CD4-positive, alpha-beta T cell treated with Interleukin-10 for 1 hour (primary cell): ENCODE data around the gene DMAC2.
"Not testable (repeated sequence)": the region's sequence is repeated elsewhere in the genome, so short reads cannot be mapped to it uniquely, and the experiment has no call there.

Experiments
- DNase-seq: peaks from one replicate; pipeline ENCODE4 v3.0.0-alpha.2; 2020

DMAC2 gene

DNA sequence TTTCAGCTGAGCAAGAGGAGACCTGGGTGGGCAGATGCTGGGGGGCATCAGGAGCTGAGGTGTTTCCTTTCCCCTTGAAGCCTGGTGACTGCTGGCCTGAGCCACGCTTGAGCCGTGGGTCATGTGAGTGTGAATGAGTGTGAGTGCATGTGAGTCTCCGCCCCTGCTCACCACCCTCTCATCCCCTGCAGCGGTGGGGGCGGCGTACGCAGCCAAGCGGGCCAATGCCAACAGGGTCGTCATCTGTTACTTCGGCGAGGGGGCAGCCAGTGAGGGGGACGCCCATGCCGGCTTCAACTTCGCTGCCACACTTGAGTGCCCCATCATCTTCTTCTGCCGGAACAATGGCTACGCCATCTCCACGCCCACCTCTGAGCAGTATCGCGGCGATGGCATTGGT is 17.7 kb downstream of the DMAC2 start:
- DNase-seq: no peak

DNA sequence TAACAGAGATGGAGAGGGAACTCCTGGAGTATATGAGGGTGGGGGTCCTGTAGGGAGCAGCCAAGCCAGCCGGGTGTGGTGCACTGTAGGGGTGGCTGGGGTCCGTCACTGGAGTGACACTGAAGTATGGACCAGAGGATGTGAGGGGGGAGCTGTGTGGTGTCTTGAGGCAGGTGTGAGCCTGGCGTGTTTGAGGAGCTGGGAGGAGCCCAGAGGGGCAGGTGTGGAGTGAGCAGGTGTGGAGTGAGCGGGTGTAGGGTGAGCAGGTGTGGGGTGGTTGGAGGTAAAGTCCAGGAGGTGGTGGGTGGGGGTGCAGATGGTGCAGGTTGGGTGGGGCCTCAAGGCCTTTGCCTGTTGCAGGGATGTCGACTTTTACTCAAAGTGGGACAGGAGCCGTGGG is 18.4 kb downstream of the DMAC2 start:
- DNase-seq: no peak

DNA sequence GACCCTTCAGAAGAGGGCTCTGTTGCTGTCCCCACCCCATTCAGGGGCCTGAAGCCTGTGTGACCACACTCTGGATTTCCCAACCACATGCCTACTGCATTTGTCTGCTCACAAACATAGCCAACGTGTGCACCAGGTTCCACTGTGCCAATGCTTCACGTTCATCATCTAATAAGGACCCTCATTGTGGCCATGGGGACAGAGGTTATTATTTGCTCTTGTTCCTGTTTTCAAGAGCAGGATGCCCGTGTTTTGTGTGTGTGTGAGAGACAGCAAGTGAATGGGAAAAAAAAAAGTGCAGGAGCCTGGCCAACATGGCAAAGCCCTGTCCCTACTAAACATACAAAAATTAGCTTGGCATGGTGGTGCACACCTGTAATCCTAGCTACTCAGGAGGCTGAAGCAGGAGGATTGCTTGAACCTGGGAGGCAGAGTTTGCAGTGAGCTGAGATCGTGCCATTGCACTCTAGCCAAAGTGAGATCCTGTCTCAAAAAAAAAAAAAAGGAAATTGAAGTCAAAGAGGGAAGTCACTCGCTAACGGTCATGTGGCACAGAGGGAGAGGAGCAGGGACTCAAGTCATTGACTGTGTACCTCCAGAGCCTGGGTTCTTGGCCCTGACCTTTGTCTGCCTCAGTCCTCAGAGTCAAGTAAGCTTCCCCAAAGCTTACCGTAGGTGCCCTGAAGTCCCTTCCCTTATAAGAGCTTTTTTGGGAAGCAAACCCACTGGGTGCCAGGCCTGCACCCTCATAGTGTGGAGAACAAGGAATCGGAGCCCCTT is 19.4 kb downstream of the DMAC2 start:
- DNase-seq: no peak

DNA sequence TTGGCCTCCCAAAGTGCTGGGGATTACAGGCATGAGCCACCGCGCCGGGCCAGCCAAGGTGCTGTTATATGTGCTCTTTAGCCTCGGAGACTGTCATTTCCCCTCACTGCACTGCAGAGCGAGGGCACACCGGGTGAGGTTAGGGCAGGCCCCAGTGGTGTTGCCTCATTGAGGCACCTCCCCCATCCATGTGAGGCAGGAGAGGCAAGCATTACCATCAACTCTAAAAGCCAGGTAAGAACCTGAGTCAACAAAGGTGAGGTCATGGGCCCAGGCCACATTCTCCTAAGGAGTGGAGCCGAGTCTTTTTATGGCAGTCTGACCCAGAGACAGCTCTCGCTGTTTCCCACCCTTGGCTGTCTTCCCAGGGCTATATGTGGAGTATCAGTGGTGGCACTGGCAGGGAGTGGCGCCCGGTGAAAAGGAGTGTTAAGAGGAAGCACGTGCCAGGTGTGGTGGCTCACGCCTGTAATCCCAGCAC is 23.5 kb downstream of the DMAC2 start:
- no peak for DNase-seq

DNA sequence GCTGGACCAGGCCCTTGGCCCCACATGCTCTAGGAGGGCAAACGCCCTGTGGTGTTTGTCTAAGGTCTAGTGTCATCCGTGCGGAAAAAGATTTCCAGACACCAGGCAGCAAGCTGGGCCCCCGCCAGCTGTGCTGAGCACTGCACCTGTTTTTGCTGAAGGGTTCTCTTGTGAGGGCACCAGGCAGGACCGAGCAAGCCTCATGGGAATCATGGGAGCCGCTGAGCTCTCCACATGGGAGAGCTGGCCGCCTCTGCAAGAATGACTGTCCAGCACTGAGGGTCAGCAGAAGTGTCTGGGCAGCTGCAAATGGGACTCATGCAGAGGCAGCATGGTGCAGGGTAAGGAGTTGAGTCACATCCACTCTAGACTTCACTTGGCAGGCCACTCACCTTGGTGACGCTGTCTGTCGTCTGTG is 24.5 kb downstream of the DMAC2 start:
- DNase-seq: no peak

DNA sequence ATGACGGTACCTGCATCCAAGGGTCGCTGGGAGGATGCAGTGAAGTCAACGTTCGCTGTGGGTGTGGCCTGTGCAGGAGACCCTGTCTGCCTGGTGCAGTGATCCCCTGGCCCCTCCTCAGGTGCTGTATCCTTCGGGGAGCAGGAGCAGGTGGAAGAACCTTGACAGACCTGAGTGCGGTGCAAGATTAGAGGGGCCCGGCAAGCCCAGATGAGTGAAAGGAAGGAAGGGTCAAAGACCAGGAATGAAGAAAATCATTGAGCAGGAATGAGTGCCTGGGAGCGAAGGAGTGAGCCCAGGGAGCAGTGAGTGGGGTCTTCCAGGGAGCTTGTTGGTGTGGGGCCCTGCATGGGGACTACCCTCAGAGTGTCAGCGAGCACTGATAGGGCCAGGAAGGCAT is 25.3 kb downstream of the DMAC2 start:
- DNase-seq: no peak

DNA sequence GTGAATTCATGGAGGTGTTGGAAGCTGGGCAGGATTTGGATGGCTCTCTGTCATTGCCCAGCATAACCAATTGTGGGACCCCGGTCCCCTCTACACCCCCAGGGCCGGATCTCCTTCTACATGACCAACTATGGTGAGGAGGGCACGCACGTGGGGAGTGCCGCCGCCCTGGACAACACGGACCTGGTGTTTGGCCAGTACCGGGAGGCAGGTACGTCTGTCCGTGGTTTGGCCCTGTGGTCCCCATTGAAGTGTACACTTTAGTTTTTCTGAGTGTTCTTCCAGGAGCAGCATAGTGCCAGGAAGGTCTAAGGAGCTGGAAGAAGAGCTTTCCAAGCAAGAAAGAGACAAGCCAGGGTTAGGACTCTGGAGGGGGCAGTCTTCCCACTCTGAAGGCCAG is 25.8 kb downstream of the DMAC2 start:
- no peak for DNase-seq

DNA sequence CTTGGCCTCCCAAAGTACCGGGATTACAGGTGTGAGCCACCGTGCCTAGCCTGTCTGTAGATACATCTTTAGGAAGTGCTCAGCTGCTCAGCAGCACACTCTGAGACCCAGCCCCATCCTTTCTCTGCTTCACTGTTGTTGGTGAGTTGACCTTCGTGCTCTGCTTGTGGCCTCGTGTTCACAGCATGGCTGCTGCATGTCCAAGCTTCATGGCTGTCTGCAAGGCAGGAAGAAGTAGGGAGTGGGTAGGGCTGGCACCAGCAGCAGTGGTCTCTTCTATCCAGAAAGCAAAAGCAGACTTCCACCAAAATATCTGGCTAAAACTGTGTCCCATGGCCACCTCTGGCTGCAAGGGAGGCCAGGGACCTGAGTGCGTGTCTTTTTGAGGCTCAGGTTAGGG is 26.8 kb downstream of the DMAC2 start:
- DNase-seq: no peak

DNA sequence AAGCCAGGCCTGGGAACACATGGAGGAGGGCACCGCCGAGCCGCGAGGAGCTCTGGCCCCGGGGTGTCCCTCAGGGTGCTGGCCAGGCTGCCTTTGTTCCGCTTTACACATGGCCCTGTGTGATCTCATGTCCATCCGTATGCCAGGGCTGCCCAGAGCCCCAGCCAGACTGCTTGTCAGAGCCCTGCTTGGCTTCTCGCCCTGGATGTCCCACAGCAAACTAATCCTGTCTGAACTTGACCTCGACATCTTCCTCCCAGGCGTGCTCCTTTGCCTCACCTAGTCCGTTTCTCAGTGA is 27.8 kb downstream of the DMAC2 start:
- no peak for DNase-seq

DNA sequence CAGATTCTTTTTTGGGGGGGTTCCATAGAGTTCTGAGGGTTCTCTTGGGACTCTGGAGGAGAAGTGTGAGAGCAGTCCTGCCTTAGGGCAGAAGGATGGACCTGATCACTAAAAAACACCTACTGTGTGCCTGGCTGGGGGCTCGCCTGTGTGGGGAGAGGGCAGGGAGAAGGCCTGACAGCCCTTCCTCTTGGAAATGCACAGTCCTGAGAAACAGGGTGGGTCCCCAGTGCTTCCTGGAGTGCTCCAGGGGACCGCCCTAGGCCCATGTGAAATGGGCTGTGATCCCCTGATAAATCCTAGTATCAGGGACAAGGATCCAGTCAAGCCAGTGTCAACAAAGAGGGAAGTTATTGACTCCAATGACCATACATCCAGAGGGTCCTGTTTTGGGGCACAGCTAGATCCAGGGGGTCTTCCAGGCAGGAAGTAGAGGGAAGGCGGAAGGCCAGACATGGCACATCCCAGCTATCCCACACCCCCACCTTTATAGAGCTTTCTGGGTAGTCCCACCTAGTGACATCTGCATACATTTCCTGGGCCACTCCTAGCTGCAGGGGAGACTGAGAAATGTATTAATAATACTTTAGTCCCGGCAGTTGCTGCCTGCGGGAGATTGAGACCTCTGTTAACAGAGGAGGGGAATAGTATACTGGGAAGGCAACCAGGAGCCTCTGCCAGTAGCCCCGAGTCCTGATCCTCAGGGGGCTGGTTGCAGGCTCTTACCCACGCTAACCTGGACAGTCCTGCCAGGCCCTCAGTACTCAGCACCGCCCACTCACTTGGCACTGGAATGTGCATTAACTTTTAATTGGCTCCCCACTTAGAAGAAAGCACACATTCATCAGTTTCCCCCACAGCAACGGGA is 28.4 kb downstream of the DMAC2 start:
- no peak for DNase-seq

DNA sequence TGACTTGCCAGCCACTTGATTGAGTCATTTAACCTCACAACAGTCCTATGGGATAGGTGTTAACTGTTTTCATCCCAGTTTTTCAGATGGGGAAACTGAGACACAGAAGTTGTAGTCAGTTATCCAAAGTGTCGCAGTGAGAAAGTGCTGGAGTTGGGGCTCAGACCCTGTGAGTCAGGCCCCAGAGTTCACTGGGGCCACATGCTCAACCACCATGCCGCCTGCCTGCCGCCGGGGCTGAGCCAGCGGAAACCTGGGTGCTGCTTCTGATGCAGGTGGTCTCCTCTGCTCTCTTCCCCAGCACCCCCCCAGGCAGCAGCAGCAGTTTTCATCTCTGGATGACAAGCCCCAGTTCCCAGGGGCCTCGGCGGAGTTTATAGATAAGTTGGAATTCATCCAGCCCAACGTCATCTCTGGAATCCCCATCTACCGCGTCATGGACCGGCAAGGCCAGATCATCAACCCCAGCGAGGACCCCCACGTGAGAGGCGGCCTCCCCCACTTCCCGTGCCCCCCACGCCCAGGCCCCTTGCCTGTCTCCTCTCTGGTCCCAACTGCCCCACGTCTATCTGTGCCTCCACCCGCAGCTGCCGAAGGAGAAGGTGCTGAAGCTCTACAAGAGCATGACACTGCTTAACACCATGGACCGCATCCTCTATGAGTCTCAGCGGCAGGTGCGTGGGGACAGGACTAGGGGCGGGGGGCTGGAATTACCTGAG is 29.2 kb downstream of the DMAC2 start:
- no peak for DNase-seq

DNA sequence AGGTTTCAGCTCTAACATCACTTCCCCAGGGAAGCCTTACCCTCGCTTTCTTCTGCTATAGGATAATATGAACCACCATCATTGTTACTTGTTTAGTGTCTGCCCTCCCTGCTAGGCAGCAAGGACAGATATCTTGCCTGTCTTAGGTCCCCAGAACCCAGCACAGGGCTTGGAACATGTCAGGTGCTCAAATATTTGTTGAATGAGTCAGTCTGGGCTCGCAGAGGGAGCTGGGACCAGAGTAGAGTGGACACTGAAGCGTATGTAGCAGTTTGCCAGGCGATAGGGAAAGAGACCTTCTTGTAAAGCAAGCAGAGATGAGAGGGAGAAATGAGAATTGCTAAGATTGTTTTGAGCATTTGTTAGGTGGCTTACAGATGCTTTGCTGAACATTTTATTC is 30.4 kb downstream of the DMAC2 start:
- DNase-seq: no peak

DNA sequence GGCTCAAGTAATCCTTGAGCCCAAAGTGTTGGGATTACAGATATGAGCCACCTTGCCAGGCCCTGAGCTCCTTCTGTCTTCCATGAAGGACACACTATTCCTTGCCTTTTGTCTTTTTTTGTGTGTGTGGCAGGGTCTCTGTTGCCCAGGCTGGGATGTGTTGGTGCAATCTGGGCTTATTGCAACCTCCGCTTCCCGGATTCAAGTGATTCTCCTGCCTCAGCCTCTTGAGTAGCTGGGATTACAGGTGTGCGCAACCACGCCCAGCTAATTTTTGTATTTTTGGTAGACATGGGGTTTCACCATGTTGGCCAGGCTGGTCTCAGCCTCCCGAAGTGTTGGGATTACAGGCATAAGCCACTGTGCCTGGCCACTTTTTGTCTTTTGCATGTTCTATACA is 30.9 kb downstream of the DMAC2 start:
- not testable (repeated sequence) for DNase-seq

DNA sequence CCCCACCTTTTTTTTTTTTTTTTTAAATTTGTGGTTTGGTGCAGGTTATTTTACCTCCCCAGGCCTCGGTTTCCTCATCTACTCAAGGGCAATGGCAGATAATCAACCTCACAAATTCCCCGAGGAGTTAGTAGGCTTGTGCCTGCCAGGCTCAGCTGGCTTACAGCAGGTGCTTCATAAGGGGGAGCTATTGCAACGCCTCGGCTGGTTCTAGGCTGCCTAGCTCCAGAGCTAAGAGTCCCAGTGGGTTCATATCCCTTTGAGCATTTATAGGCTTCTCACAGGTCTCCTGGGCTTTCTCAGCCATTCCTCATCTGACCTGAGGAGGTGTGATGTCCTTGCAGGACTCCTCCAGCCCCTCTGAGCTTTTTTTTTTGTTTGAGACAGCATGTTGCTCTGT is 31.5 kb downstream of the DMAC2 start:
- no peak for DNase-seq

DNA sequence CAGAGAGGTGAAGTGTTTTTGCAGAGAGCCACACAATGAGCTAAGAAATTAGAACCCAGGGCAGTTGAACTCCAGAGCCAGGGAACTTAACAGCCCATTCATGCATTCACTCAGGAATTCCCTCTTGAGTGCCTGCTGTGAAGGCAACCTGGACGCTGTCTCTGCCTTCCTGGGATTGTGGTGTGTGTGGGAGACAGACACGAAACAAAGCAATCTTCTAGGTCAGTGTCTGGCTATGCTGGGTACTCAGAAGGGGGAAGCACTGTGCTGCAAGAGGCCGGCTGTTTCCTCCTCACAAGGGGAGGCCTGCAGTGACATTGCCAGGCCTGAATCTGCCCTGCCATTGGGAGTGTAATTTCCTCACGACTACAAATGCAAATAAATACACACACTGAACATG is 32.4 kb downstream of the DMAC2 start:
- DNase-seq: no peak

DNA sequence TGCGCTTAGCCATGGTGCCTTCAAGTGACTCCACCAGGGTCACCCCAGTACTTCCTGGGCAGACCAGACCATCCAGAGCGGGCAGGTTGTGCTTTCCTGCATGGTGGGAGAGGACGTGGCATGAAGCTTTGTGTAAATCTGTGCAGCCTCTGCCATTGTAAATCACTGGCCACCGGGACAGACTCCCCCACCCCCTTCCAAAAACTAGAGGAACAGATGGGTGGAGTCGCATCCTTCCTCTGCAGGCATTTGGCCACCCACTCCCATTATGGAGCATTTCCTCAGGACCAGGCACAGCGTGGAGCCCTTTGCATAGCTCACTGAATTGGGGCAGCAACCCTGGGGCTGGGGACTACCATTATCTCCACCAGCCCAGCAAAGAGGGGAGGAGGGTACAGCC is 33.9 kb downstream of the DMAC2 start:
- DNase-seq: no peak

DNA sequence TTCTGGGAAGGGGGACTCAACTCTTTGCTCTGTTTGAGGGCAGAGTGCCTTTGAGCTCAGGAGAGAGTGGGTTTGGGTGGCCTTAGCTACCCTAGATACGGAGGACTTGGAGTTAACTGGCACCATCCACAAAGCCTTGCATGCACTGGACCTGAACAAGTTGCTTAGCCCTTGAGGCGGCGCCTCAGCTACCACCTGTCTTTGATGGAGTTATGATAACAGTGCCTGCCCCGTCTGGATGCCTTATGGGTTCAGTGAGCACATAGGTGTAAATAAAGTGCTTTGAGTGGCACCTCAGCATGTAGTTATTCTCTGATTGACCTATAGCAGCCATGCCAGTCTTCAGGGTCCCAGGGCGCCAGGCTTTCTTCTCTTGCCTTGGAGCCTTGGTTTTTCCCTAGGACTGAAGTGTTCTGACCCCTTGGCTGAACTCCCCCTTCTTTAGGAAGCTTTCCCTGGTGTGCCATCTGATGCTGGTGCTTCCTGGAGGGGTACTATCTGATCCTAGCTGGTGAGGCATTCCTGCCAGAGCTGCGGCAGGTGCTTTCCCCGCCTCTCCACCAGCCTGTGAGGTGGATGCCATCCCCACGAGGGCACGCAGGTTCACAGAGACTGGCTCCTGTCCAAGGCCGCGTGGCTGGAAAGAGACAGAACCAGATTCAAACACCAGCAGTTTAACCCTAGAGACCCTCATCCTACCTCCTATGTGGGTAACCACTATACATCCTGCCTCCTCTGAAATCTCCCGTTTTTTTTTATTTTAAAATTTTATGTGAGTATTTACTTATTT is 36.3 kb downstream of the DMAC2 start:
- no peak for DNase-seq

DNA sequence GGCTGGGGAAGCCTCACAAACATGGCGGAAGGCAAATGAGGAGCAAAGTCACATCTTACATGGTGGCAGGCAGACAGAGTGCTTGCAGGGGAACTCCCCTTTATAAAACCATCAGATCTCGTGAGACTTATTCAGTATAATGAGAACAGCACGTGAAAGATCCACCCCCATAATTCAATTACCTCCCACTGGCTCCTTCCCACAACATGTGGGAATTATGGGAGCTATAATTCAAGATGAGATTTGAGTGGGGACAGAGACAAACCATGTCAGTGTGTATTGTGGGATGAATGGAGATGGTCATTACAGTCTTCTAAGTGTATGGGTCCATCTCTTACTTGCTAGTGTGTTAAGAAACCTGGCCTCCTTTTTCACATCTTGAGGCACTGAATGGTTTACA is 37.7 kb downstream of the DMAC2 start:
- no peak for DNase-seq

DNA sequence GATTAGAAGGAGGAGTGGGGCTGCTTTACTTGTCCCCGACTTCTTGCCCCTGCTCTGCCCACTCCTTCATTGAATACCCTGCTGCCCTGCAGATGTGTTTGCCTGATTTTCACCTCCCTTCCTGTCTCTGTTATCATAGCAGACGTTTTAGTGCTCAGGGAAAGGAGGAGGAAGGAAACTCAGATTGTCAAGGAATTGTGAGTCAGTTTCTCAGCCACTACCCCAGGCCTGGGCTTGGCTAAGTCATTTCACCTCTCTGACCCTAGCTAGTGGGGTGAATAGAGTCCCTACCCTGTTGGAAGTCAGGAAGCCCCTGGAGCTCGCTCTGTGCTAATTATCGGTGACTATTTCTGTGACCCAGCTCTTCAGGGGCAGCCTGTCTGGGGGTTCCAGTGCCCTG is 38.2 kb downstream of the DMAC2 start:
- no peak for DNase-seq

DNA sequence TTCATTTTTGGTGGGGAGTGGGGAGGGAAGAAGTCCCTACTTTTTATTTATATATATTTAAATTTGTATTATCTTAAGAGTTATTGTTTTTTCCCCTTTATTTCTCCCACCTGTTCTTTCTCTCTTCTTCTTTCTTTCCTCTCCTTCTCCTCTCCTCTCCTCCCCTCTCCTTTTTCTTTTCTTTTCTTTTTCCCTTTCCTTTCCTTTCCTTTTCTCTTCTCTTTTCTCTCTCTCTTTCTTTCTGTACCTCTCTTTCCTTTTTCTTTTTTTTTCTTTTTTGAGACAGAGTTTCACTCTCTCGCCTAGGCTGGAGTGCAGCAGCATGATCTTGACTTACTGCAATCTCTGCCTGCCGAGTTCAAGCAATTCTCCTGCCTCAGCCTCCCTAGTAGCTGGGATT is 40.2 kb downstream of the DMAC2 start:
- no peak for DNase-seq

DNA sequence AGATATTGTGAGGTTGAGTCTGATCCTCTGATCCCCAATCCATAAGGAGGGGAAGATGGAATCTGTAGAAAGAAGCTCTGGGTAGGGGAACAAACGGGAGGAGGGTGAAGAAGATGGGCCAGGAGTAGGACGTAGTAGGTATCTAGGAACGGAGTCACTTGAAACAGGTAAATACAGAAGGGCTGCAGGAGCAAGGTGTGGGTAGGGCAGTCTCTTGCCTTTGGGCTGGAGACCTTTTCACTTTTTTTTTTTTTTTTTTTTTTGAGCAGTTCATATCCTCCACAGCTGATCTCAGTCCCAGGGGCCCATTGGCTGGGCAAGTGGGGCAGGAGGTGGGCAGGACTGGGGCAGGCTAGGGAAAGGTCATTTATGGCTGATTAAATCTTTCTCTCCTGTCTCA is 40.6 kb downstream of the DMAC2 start:
- DNase-seq: no peak

DNA sequence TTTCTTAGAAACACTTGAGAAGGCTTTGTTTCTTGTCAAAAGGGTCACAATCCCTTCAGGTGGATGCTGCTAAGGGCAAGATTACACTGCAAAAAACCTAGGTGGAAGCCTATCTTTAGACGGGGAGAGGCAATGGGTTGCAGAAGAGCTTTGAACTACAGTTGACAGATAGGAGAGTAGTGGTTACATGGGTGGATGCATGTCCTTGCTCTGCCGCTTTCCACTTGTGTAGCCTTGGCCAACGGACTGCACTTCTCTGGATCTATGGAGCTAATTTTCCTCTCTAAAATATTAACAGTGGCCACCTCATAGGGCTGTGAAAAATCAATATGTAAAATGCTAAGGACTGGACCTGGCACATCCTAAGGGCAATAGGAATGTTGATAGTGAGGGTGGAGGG is 41.1 kb downstream of the DMAC2 start:
- no peak for DNase-seq

DNA sequence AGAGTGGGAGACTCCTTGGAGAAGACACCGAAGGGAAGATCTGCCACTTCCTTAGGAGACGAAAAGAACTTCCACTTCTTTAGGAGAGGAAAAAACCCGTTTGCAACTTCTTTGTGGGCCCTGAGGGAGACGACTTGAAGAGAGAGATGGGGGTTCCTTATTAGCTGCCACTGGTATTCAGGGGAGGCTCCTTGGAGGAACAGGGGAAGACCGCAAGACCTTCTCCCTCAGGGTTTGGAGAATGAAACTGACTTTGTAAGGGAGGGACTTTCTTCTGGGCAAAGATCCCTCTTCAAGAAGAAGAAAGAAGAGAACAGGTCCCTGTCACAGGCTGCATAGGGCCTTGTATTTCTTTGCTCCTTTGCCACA is 41.7 kb downstream of the DMAC2 start:
- DNase-seq: no peak
